HG03139 (cell line): Measurements from ENCODE around the gene BPGM.
"Not testable (repeated sequence)": the region's sequence is repeated elsewhere in the genome, so short reads cannot be mapped to it uniquely, and the experiment has no call there.

Source experiments
- ATAC-seq: cut with Tn5 transposase; IDR thresholded peaks from one replicate; pipeline ENCODE4 v1.9.1; 2021; ENCODE audit not compliant: unreplicated experiment

BPGM gene

GRCh38 chr7:134630893-134631292 is 15.8 kb upstream of the BPGM start:
- no peak for ATAC-seq

DNA sequence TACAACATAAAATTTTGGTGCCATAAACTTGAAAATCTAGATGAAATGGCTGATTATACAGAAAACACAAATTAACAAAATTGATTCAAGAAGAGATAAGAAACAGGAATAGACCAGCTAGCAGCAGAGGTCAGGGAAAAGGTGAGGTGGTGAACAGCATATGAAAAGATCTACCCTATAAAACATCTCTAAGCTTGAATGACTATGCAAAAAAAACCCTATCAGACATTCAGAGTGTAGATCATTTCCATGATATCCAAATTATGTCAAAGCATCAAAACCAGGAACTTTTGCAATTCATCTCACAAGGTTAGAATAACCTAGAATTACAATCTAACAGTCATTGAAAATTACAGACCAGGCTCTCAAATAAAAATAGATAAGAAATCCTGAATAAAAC is 14.6 kb upstream of the BPGM start:
- ATAC-seq, result no peak

- ATAC-seq, result no peak
These were observed 13.6 kb upstream of the BPGM start for GRCh38 chr7:134632937-134633540.

DNA sequence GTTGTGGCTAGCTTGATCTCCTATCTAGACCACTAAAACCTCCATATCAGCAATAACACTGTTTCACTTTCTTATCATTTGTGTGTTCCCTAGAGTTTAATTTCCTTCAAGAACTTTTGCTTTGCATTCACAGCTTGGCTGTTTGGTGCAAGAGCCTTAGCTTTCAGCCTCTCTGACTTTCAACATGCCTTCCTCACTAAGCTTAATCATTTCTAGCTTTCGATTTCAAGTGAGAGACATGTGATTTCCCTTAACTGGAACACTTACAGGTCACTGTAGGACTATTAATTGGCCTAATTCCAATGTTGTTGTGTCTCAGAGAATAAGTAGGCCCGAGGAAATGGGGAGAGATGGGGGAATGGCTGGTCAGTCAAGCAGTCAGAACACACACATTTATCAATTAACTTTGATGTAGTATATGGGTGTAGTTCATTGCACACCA is 10.6 kb upstream of the BPGM start:
- peak; percentile 82 for ATAC-seq

- no peak for ATAC-seq
These were observed 9.2 kb upstream of the BPGM start for GRCh38 chr7:134637441-134637840.

DNA sequence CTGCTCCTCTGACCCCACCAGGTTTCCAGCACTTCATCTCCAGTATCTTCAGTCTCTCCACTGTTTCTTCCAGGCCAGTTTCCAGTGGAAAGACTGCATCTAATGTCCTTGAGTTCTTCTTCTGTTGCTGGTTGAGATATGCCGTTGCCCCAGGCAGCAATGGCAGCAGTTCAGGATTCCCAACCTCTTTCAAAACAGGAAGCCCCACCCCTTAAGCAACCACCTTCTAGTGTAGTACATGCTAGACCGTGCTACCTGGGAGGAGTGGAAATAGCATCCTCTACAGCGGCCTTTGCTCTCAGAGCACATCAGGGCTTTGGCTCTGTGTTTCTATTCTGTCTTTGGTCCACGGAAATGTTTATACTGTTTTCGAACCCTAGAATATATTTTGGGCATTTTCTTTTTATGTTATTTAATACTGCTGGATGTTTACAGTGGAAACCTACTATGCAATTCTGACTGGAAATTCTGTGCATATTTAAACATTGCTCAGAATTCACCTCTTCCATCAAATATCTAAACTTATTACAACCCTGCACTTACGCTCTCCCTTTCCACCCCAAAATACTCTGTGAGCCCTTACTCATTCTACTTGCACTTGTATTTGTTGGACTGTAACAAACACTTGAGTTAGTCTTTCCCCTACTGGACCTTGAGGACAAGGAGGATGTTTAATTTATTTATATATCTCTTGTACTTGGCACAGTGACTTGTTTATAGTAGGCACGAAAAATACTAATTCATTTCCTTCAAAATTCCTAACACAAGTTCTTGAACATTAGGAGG is 8.5 kb upstream of the BPGM start:
- no peak for ATAC-seq

DNA sequence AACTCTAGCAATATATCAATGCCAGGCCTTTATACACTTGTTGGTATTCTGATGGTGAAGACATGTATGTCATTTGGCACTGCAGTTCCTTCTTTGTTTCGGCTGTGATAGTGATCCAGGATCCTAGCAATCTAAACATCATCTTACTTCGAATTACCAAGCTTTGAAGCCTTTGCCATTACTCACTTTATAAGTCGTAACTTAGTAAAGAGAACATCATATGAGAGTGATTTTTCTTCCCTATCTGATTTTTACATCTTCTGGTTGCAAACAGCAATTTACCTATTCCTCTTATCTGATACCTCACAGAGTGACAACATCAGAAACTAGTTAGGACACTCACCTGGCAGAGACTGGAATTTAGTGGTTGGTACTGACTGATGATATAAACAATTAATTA is 7.6 kb upstream of the BPGM start:
- ATAC-seq, result no peak

GRCh38 chr7:134639683-134640279 is 6.9 kb upstream of the BPGM start:
- no peak for ATAC-seq

GRCh38 chr7:134640842-134641715 is 5.6 kb upstream of the BPGM start:
- ATAC-seq, result no peak

DNA sequence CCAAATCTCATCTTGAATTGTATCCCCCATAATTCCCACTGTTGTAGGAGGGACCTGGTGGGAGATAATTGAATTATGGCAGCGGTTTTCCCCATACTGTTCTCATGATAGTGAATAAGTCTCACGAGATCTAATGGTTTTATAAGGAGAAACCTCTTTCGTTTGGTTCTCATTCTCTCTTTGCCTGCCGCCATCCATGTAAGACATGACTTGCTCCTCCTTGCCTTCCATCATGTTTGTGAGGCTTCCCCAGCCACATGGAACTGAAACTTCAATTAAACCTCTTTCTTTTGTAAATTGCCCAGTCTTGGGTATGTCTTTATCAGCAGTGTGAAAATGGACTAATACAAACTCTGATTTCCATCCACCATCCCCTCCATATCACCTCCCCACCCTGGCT is 4.7 kb upstream of the BPGM start:
- ATAC-seq, result not testable (repeated sequence)

DNA sequence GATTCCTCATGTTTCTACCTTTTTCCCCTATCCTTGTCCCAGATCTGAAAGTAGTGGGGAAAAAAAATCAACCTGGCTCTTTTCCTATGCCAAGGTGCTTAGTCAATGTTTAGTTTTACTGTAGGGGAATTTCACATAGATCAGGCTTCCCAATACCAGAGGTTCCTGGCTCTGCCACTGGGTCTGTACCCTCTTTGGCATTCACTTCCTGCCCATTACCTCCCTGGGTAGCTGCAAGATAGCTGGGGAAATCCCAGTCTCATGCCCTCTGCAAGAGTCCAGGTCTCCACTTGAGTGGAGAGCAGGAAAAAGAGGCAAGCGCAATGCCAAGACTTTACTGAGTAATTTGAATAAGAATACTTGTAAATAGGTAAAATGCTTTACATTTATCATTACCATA is 3.5 kb upstream of the BPGM start:
- no peak for ATAC-seq

DNA sequence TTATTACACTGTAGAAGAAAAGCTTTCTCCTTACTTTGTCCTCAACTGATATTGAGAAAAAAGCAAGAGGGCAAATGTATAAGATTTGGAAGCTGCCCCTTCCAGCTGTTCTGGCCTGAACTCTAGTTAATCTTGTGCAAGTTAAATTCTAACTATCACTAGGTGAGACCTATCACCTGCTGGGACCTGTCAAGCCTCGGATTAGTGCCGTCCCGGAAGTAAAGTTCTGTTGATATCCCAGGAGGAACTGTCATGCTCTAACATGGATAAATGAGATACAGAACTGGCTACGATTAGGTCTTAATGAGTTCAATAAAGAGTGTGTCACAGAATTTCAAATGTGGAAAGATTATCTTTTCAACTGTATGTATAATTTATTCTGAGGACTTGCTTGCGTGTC is 1.2 kb upstream of the BPGM start:
- ATAC-seq, result no peak

- no peak for ATAC-seq
These were observed 718 bp upstream of the BPGM start for GRCh38 chr7:134645935-134646334.

DNA sequence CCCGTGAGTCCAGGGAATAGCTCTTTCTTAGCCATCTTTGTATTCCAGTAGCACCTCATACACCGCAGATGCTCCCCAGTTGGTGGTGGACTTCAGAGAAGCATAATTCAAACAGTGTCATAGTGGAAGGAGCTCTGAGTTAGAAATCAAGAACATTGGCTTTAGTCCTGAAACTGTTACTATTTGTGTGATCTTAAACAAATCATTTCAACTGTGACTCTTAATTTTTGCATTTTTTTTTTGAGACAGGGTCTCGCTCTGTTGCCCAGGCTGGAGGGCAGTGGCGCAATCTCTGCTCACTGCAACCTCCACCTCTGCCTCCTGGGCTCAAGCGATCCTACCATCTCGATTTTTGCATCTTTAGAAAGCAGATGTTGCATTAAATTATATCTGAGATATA is 1.8 kb downstream of the BPGM start:
- no peak for ATAC-seq

DNA sequence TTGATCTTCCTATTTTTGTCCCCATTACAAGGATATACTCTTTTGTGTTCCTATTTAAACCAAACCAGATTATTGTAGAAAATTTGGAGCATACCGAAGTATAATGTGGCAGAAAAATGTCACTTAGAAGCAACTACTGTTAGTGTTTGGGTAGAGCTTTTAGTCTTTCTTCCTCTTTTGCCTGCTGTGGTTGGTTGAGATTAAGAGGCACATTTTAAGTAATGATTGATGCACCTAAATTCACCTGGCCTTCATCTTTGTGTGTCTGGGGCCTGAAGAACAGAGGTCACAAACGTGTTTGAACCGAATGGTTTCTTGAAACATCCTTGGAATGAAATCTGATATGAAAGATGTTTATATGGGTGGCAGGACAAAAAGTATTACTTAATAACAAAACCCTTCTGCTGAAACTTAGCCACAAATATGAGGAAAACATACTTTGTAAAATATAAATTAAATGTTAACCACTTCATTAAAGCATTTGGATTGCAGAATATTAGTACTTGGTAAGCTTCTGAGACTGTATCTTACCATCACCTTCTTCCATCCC is 2.6 kb downstream of the BPGM start:
- no peak for ATAC-seq

DNA sequence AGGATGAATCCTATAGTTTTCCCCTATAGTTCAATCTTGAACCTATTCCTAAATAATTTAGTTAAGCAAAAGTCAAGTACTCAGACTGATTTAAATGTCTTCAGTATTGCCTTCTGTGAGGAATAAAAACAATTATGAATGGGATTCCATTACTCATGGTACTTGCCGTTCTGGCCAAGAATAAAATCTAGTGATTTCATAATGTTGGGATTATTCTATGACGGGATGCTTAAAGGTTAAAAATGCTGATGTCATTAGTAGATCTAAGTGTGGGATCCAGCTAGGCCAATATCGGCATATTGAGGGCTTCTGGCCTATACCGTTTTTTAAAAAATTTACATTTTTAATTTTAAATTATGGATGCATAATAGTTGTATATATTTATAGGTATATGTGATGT is 5.3 kb downstream of the BPGM start:
- no peak for ATAC-seq

- no peak for ATAC-seq
These were observed 7.6 kb downstream of the BPGM start for GRCh38 chr7:134654104-134654775.

GRCh38 chr7:134657526-134657925 is 10.9 kb downstream of the BPGM start:
- no peak for ATAC-seq

- no peak for ATAC-seq
These were observed 13.7 kb downstream of the BPGM start for GRCh38 chr7:134660242-134660785.

GRCh38 chr7:134660961-134661376 is 14.3 kb downstream of the BPGM start:
- no peak for ATAC-seq
